Measurements from ENCODE around the gene PTTG1IP2.

The PTTG1IP2 gene

GRCh38 chr7:90512821-90513254, 43.4 kb downstream of the PTTG1IP2 start:
- Histone ChIP-seq H3K36me3 (ENCODE audit: control insufficient read depth, insufficient read depth, low read length) (no peaks in the 10 kb centered on the region), H3K4me1 (ENCODE audit: control insufficient read depth, insufficient read depth, low read length) (no peaks in the 10 kb centered on the region), H3K4me3 (ENCODE audit: low read length) (no peak overlapping the region), H3K27me3 (ENCODE audit: control insufficient read depth, insufficient read depth, low read length) (no peaks in the 10 kb centered on the region), H3K27ac (ENCODE audit: low read length) (no peak overlapping the region), H3K9me3 (ENCODE audit: control insufficient read depth, insufficient read depth, low read length) (no peaks in the 10 kb centered on the region)
- no peak for DNase-seq (ENCODE audit: low read depth, low spot score)
- no CpG with 5 or more reads among the region's 3 CpGs for WGBS (ENCODE audit: insufficient coverage, insufficient read length)

- Histone ChIP-seq H3K4me1 (ENCODE audit: control insufficient read depth, insufficient read depth, low read length) (no peaks in the 10 kb centered on the region), H3K36me3 (ENCODE audit: control insufficient read depth, insufficient read depth, low read length) (no peaks in the 10 kb centered on the region), H3K27ac (ENCODE audit: low read length) (no peak overlapping the region), H3K9me3 (ENCODE audit: control insufficient read depth, insufficient read depth, low read length) (no peaks in the 10 kb centered on the region), H3K4me3 (ENCODE audit: low read length) (no peak overlapping the region), H3K27me3 (ENCODE audit: control insufficient read depth, insufficient read depth, low read length) (no peaks in the 10 kb centered on the region)
- DNase-seq (ENCODE audit: low read depth, low spot score), result no peak
- WGBS (ENCODE audit: insufficient coverage, insufficient read length), result no CpG with 5 or more reads among the region's 2 CpGs
These were observed 46.8 kb downstream of the PTTG1IP2 start for GRCh38 chr7:90516257-90516656.

DNA sequence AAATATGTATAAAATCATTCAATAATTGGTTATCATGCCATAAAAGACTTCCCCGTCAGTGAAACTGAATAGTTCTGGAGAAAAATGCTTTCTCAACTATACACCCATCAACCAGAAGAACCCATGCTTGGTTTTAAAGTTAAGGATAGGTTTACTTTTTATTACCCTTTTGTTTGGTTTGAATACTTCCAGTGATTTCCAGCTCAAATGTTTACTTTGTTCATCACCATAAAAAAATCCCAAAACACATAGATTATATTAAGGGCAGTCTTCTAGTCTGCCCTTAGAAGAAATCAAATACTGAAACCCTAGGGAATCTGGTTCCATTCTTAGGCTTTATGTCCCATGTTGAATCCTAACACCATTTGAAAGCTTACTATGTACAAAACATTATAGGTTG, 49.2 kb downstream of the PTTG1IP2 start:
- Histone ChIP-seq H3K4me1 (ENCODE audit: control insufficient read depth, insufficient read depth, low read length) (no peaks in the 10 kb centered on the region), H3K36me3 (ENCODE audit: control insufficient read depth, insufficient read depth, low read length) (no peaks in the 10 kb centered on the region), H3K4me3 (ENCODE audit: low read length) (no peak overlapping the region), H3K9me3 (ENCODE audit: control insufficient read depth, insufficient read depth, low read length) (no peaks in the 10 kb centered on the region), H3K27ac (ENCODE audit: low read length) (no peak overlapping the region), H3K27me3 (ENCODE audit: control insufficient read depth, insufficient read depth, low read length) (no peaks in the 10 kb centered on the region)
- no CpG with 5 or more reads among the region's 1 CpG for WGBS (ENCODE audit: insufficient coverage, insufficient read length)
- DNase-seq (ENCODE audit: low read depth, low spot score), result no peak

GRCh38 chr7:90520484-90520883, 51.0 kb downstream of the PTTG1IP2 start:
- Histone ChIP-seq H3K4me1 (ENCODE audit: control insufficient read depth, insufficient read depth, low read length) (no peaks in the 10 kb centered on the region), H3K4me3 (ENCODE audit: low read length) (no peak overlapping the region), H3K27me3 (ENCODE audit: control insufficient read depth, insufficient read depth, low read length) (no peaks in the 10 kb centered on the region), H3K36me3 (ENCODE audit: control insufficient read depth, insufficient read depth, low read length) (no peaks in the 10 kb centered on the region), H3K9me3 (ENCODE audit: control insufficient read depth, insufficient read depth, low read length) (no peaks in the 10 kb centered on the region), H3K27ac (ENCODE audit: low read length) (no peak overlapping the region)
- DNase-seq (ENCODE audit: low read depth, low spot score), result no peak
- no CpG with 5 or more reads among the region's 5 CpGs for WGBS (ENCODE audit: insufficient coverage, insufficient read length)

- no CpG with 5 or more reads among the region's 1 CpG for WGBS (ENCODE audit: insufficient coverage, insufficient read length)
These were observed 60.8 kb downstream of the PTTG1IP2 start for GRCh38 chr7:90530263-90530662.

GRCh38 chr7:90532231-90532929, 62.9 kb downstream of the PTTG1IP2 start:
- H3K36me3 ChIP-seq (ENCODE audit: control insufficient read depth, insufficient read depth, low read length), result no peaks in the 10 kb centered on the region
- no peaks in the 10 kb centered on the region for H3K4me1 ChIP-seq (ENCODE audit: control insufficient read depth, insufficient read depth, low read length)
- DNase-seq (ENCODE audit: low read depth, low spot score), result no peak
- H3K27me3 ChIP-seq (ENCODE audit: control insufficient read depth, insufficient read depth, low read length), result no peaks in the 10 kb centered on the region
- WGBS (ENCODE audit: insufficient coverage, insufficient read length), result no CpG with 5 or more reads among the region's 7 CpGs
- H3K4me3 ChIP-seq (ENCODE audit: low read length), result no peak overlapping the region
- no peaks in the 10 kb centered on the region for H3K9me3 ChIP-seq (ENCODE audit: control insufficient read depth, insufficient read depth, low read length)
- no peak overlapping the region for H3K27ac ChIP-seq (ENCODE audit: low read length)

More at GRCh38 chr7:90530263-90530662, 60.8 kb downstream of the PTTG1IP2 start:
- H3K27me3 ChIP-seq (ENCODE audit: control insufficient read depth, insufficient read depth, low read length), result no peaks in the 10 kb centered on the region
- H3K4me3 ChIP-seq (ENCODE audit: low read length), result no peak overlapping the region
- no peaks in the 10 kb centered on the region for H3K4me1 ChIP-seq (ENCODE audit: control insufficient read depth, insufficient read depth, low read length)
- H3K36me3 ChIP-seq (ENCODE audit: control insufficient read depth, insufficient read depth, low read length), result no peaks in the 10 kb centered on the region
- no peaks in the 10 kb centered on the region for H3K9me3 ChIP-seq (ENCODE audit: control insufficient read depth, insufficient read depth, low read length)
- no peak overlapping the region for H3K27ac ChIP-seq (ENCODE audit: low read length)
- no peak for DNase-seq (ENCODE audit: low read depth, low spot score)

DNA sequence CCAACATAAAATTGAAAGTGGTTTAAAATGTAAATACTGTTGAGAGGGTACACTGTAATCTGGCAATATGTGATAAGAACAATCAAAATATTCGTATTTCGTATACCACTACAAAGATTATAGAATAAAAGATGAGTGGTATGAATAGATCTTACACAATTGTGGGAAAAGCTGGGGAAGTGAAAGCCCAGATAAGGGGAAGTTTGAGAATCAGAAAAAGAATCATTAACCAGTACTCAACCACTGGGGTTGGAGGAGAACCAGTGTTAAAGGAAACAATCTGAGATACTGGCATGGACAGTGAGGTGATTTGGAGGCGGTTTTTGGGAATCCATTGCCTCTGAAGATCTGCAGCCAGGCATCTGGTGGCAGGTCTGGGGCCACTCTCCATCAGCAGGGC, 67.0 kb downstream of the PTTG1IP2 start:
- DNase-seq (ENCODE audit: low read depth, low spot score), result no peak
- Histone ChIP-seq H3K27ac (ENCODE audit: low read length) (no peak overlapping the region), H3K9me3 (ENCODE audit: control insufficient read depth, insufficient read depth, low read length) (no peaks in the 10 kb centered on the region), H3K27me3 (ENCODE audit: control insufficient read depth, insufficient read depth, low read length) (no peaks in the 10 kb centered on the region), H3K4me1 (ENCODE audit: control insufficient read depth, insufficient read depth, low read length) (no peaks in the 10 kb centered on the region), H3K4me3 (ENCODE audit: low read length) (no peak overlapping the region), H3K36me3 (ENCODE audit: control insufficient read depth, insufficient read depth, low read length) (no peaks in the 10 kb centered on the region)
- WGBS (ENCODE audit: insufficient coverage, insufficient read length), result no CpG with 5 or more reads among the region's 3 CpGs

DNA sequence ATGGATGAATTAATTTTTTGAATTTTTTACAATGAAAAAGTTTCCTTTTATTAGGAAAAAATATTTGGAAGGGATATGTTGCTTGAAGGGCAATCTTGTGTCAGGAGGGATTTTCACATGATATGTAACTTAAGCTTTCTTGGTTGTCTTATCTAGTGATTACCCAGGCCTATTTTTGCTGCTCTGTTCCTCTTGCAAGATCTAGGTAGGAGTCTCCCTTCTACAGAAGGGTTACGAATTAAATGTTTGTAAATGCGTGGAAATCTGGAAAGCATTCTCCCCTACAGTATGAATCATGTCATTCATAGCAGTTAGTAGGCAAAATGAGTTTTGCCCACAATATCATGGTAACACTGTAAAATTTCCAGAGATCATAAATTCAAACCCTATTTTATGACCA, 69.0 kb downstream of the PTTG1IP2 start:
- DNase-seq (ENCODE audit: low read depth, low spot score), result no peak
- WGBS (ENCODE audit: insufficient coverage, insufficient read length), result no CpG with 5 or more reads among the region's 2 CpGs

DNA sequence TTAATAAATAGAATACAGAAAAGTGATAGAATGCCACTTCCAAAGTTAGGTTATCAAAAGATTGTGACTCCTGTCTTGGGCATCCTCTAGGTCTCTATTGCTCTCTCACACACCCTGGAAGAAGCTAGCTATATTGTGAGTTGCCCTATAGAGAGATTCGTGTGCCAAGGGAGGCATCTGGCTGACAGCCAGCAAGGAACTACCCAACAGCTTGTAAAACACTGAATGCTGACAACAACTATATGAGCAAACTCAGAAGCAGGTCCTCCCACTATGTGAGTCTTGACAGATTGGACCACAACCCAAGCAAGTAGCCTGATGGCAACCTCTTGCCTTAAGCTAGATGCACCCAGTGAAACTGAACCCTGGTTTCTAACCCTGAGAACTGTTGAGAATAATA, 71.0 kb downstream of the PTTG1IP2 start:
- WGBS (ENCODE audit: insufficient coverage, insufficient read length), result no CpG with 5 or more reads among the region's 1 CpG
- Histone ChIP-seq H3K27ac (ENCODE audit: low read length) (no peak overlapping the region), H3K4me3 (ENCODE audit: low read length) (no peak overlapping the region), H3K9me3 (ENCODE audit: control insufficient read depth, insufficient read depth, low read length) (no peaks in the 10 kb centered on the region), H3K4me1 (ENCODE audit: control insufficient read depth, insufficient read depth, low read length) (no peaks in the 10 kb centered on the region), H3K27me3 (ENCODE audit: control insufficient read depth, insufficient read depth, low read length) (no peaks in the 10 kb centered on the region), H3K36me3 (ENCODE audit: control insufficient read depth, insufficient read depth, low read length) (no peaks in the 10 kb centered on the region)
- DNase-seq (ENCODE audit: low read depth, low spot score), result no peak

More for the DNA sequence above, 69.0 kb downstream of the PTTG1IP2 start:
- Histone ChIP-seq H3K4me3 (ENCODE audit: low read length) (no peak overlapping the region), H3K36me3 (ENCODE audit: control insufficient read depth, insufficient read depth, low read length) (no peaks in the 10 kb centered on the region), H3K27me3 (ENCODE audit: control insufficient read depth, insufficient read depth, low read length) (no peaks in the 10 kb centered on the region), H3K9me3 (ENCODE audit: control insufficient read depth, insufficient read depth, low read length) (no peaks in the 10 kb centered on the region), H3K27ac (ENCODE audit: low read length) (no peak overlapping the region), H3K4me1 (ENCODE audit: control insufficient read depth, insufficient read depth, low read length) (no peaks in the 10 kb centered on the region)

DNA sequence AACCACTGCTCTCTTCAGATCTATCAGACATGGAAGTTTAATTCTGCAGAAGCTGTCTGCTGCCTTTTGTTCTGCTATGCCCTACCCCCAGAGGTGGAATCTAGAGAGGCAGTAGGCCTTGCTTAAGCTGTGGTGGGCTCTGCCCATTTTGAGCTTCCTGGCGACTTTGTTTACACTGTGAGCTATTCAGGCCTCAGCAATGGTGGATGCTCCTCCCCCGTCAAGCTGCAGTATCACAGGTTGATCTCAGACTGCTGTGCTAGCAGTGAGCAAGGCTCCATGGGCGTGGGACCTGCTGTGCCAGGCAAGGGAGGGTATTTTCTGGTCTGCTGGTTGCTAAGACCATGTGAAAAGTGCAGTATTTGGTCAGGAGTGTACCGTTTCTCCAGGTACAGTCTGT, 81.6 kb downstream of the PTTG1IP2 start:
- H3K4me3 ChIP-seq (ENCODE audit: low read length), result no peak overlapping the region

GRCh38 chr7:90552521-90552920, 83.1 kb downstream of the PTTG1IP2 start:
- Histone ChIP-seq H3K4me1 (ENCODE audit: control insufficient read depth, insufficient read depth, low read length) (0 out of 2 replicates have a peak, but pooled peaks cover 1% of the 10 kb centered on the region), H3K9me3 (ENCODE audit: control insufficient read depth, insufficient read depth, low read length) (no peaks in the 10 kb centered on the region), H3K27ac (ENCODE audit: low read length) (no peak overlapping the region), H3K27me3 (ENCODE audit: control insufficient read depth, insufficient read depth, low read length) (no peaks in the 10 kb centered on the region), H3K4me3 (ENCODE audit: low read length) (no peak overlapping the region), H3K36me3 (ENCODE audit: control insufficient read depth, insufficient read depth, low read length) (no peaks in the 10 kb centered on the region)
- DNase-seq (ENCODE audit: low read depth, low spot score), result no peak
- WGBS (ENCODE audit: insufficient coverage, insufficient read length), result no CpG with 5 or more reads among the region's 1 CpG

More for the DNA sequence above, 81.6 kb downstream of the PTTG1IP2 start:
- no peaks in the 10 kb centered on the region for H3K36me3 ChIP-seq (ENCODE audit: control insufficient read depth, insufficient read depth, low read length)
- H3K9me3 ChIP-seq (ENCODE audit: control insufficient read depth, insufficient read depth, low read length), result no peaks in the 10 kb centered on the region
- WGBS (ENCODE audit: insufficient coverage, insufficient read length), result no CpG with 5 or more reads among the region's 4 CpGs
- no peak overlapping the region for H3K27ac ChIP-seq (ENCODE audit: low read length)
- no peak for DNase-seq (ENCODE audit: low read depth, low spot score)
- 0 out of 2 replicates have a peak, but pooled peaks cover 1% of the 10 kb centered on the region for H3K4me1 ChIP-seq (ENCODE audit: control insufficient read depth, insufficient read depth, low read length)
- H3K27me3 ChIP-seq (ENCODE audit: control insufficient read depth, insufficient read depth, low read length), result no peaks in the 10 kb centered on the region

All from iPS DF 6.9 (cell line).